ENCODE results near the gene CDKN2C.

The CDKN2C gene

DNA sequence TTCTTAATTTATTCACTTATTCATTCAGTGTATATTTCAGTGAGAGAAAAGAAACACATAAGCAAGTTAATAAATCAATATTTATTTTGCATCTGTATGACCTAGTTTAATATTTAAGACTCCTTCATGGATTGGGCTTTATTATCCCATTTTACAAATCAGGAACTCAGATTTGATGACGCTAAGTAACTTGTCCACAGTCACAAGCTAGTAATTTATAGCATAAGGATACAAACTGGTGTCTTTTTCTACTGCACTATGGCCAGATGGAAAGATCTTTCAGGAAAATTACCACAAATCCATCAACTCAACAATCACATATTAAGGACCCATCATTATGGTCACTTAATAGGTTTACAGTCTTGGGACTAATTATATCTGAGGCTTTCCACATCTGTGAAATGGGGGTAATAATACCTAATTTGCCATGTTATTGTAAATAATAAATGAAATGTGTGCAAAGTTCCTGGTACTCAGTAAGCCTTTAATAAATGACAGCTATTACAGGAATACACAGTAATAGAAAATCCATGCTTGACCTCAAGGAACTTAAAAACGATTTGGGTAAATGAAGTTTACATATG lies 13.3 kb downstream of the CDKN2C start:
- Histone ChIP-seq H3K27ac (no peak overlapping the region), H3K27me3 (peaks cover 100% of the 10 kb centered on the region), H3K9me3 (no peaks in the 10 kb centered on the region), H3K36me3 (no peaks in the 10 kb centered on the region), H3K4me1 (ENCODE audit: control insufficient read depth in 1 of 2, insufficient read depth in 1 of 2, low read depth in 1 of 2, low read length in 1 of 2) (peaks cover 5% of the 10 kb centered on the region in 2 experiments), H3K4me3 (ENCODE audit: low read depth in 1 of 2, low read length in 1 of 2) (no peak overlapping the region)
- TF ChIP-seq, protein P1, sequence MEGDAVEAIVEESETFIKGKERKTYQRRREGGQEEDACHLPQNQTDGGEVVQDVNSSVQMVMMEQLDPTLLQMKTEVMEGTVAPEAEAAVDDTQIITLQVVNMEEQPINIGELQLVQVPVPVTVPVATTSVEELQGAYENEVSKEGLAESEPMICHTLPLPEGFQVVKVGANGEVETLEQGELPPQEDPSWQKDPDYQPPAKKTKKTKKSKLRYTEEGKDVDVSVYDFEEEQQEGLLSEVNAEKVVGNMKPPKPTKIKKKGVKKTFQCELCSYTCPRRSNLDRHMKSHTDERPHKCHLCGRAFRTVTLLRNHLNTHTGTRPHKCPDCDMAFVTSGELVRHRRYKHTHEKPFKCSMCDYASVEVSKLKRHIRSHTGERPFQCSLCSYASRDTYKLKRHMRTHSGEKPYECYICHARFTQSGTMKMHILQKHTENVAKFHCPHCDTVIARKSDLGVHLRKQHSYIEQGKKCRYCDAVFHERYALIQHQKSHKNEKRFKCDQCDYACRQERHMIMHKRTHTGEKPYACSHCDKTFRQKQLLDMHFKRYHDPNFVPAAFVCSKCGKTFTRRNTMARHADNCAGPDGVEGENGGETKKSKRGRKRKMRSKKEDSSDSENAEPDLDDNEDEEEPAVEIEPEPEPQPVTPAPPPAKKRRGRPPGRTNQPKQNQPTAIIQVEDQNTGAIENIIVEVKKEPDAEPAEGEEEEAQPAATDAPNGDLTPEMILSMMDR (IDR thresholded peaks at IDR 0.05), result no peak

DNA sequence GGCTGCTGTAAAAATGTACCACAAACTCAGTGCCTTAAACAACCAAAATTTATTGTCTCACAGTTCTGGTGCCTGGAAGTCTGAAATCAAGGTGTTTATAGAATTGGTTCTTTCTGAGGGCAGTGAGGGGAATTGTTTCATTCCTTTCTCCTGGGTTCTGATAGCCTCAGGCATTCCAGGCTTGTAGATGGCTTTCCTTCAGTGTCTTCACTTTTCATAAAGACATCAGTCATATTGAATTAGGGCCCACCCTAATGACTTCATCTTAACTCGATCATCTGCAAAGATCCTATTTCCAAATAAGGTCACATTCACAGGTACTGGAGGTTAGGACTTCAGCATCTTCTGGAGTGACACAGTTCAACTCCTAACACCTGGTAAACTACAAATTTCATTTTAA lies 15.0 kb downstream of the CDKN2C start:
- no peaks in the 10 kb centered on the region for H3K9me3 ChIP-seq
- TF ChIP-seq, protein P1 (IDR thresholded peaks at IDR 0.05), result no peak
- no peaks in the 10 kb centered on the region for H3K4me1 ChIP-seq (ENCODE audit: control insufficient read depth in 1 of 2, insufficient read depth in 1 of 2, low read depth in 1 of 2, low read length in 1 of 2)
- H3K4me3 ChIP-seq (ENCODE audit: low read depth in 1 of 2, low read length in 1 of 2), result no peak overlapping the region
- H3K36me3 ChIP-seq, result no peaks in the 10 kb centered on the region
- H3K27me3 ChIP-seq, result peaks cover 99% of the 10 kb centered on the region
- no peak overlapping the region for H3K27ac ChIP-seq

GRCh38 chr1:50986653-50987052 lies 16.6 kb downstream of the CDKN2C start:
- no peak overlapping the region for H3K4me3 ChIP-seq (ENCODE audit: low read depth in 1 of 2, low read length in 1 of 2)
- no peaks in the 10 kb centered on the region for H3K9me3 ChIP-seq
- H3K27ac ChIP-seq, result no peak overlapping the region
- no peaks in the 10 kb centered on the region for H3K36me3 ChIP-seq
- H3K27me3 ChIP-seq, result peaks cover 93% of the 10 kb centered on the region
- H3K4me1 ChIP-seq (ENCODE audit: control insufficient read depth in 1 of 2, insufficient read depth in 1 of 2, low read depth in 1 of 2, low read length in 1 of 2), result no peaks in the 10 kb centered on the region
- TF ChIP-seq, protein P1 (IDR thresholded peaks at IDR 0.05), result no peak

DNA sequence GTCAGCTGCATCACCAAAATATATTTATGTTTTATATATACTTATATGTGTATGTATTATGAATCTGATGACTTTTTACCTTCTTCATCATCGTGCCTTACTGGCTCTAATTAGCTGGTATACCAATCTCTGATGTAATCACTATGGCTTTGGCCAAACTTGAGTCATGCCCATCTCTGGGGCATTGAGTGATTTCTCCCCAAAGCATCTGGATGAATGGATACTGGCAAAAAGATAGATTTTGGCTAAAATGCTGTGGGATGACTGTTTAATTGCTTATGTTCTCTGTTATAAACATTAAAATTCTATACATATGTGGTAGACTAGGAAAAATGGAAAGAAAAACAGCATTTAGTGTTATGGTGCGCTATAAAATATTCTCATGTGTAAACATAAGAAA lies 19.6 kb downstream of the CDKN2C start:
- H3K27me3 ChIP-seq, result peaks cover 83% of the 10 kb centered on the region
- TF ChIP-seq, protein P1 (IDR thresholded peaks at IDR 0.05), result no peak
- H3K36me3 ChIP-seq, result no peaks in the 10 kb centered on the region
- no peaks in the 10 kb centered on the region for H3K9me3 ChIP-seq
- no peak overlapping the region for H3K4me3 ChIP-seq (ENCODE audit: low read depth in 1 of 2, low read length in 1 of 2)
- H3K27ac ChIP-seq, result no peak overlapping the region
- no peaks in the 10 kb centered on the region for H3K4me1 ChIP-seq (ENCODE audit: control insufficient read depth in 1 of 2, insufficient read depth in 1 of 2, low read depth in 1 of 2, low read length in 1 of 2)

DNA sequence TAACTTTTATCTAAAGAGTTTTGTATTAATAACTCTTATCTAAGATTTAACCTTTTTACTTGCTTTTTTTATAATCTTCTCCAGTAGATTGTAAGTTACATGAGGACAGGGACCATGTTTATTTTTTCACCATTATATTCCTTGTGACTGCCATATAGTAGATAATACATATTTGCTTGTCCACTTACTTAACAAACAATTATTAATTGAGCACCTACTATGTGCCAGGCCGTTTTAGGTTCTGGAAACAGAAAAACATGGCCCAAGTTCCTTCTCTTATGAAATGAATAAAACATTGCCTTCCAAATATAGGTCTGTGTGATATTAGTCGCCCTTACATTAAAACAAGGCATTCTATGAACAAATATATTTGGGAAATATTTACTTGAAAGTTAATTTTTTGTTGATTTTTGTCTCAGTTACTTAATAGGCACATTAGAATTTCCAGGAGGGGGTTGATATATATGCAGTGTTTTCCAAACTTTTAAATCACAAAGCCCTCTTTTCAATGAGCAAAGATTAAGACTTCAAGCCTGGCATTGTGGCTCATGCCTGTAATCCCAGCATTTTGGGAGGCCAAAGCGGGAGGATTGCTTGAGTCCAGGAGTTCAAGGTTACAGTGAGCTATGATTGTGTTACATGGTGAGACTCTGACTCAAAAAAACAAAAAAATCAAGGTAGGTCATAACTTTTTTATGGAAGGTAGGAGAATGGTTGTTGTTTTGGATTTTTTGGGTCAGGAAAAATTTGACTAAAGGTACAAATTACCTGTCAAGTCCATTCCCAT lies 22.7 kb downstream of the CDKN2C start:
- Histone ChIP-seq H3K27me3 (peaks cover 76% of the 10 kb centered on the region), H3K4me3 (ENCODE audit: low read depth in 1 of 2, low read length in 1 of 2) (no peak overlapping the region), H3K9me3 (no peaks in the 10 kb centered on the region), H3K4me1 (ENCODE audit: control insufficient read depth in 1 of 2, insufficient read depth in 1 of 2, low read depth in 1 of 2, low read length in 1 of 2) (no peaks in the 10 kb centered on the region), H3K27ac (no peak overlapping the region), H3K36me3 (no peaks in the 10 kb centered on the region)
- TF ChIP-seq, protein P1 (IDR thresholded peaks at IDR 0.05), result no peak

All from neutrophil (primary cell).